ENCODE measurements around the gene EIF4E. TPM values are rescaled to one million over a fixed set of nuclear protein-coding genes. Genes with fewer than 3 reads are reported as not detected.
"Not testable (repeated sequence)": the region's sequence is repeated elsewhere in the genome, so short reads cannot be mapped to it uniquely, and the experiment has no call there.

Gene EIF4E
- total RNA-seq, 4 donors from 2014 or later, result 68.3 to 112 (median 97.5) TPM

DNA sequence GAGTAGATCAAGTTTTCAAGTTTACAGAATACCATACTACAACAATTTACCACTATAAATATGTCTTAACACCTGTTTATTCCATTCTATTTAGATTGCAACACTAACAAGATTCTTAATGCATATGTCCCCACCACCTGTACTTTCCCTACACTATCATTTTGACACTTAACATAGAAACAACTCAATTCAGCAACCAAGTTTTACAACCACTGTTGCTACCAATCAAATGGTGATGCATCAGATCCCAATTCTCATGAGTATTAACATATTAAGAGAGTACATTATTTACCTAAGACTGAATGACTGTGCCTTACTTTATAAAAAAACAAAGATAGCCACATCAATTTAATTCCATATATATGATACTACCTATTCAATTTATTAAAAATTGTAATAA lies 49.4 kb downstream of the EIF4E start:
- Histone ChIP-seq H3K4me1 (no peaks in the 10 kb centered on the region), H3K27me3 (no peaks in the 10 kb centered on the region), H3K9me3 (no peaks in the 10 kb centered on the region), H3K36me3 (peaks cover 0 to 48% of the 10 kb centered on the region in 2 donors), H3K27ac (no peak overlapping the region), H3K4me3 (no peak overlapping the region)
- TF ChIP-seq, protein P1, sequence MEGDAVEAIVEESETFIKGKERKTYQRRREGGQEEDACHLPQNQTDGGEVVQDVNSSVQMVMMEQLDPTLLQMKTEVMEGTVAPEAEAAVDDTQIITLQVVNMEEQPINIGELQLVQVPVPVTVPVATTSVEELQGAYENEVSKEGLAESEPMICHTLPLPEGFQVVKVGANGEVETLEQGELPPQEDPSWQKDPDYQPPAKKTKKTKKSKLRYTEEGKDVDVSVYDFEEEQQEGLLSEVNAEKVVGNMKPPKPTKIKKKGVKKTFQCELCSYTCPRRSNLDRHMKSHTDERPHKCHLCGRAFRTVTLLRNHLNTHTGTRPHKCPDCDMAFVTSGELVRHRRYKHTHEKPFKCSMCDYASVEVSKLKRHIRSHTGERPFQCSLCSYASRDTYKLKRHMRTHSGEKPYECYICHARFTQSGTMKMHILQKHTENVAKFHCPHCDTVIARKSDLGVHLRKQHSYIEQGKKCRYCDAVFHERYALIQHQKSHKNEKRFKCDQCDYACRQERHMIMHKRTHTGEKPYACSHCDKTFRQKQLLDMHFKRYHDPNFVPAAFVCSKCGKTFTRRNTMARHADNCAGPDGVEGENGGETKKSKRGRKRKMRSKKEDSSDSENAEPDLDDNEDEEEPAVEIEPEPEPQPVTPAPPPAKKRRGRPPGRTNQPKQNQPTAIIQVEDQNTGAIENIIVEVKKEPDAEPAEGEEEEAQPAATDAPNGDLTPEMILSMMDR (IDR thresholded peaks at IDR 0.05), result no peak
- TF ChIP-seq POLR2A (IDR thresholded peaks at IDR 0.05), result no peak
- TF ChIP-seq POLR2AphosphoS5 (IDR thresholded peaks at IDR 0.05), result no peak
- no peak for TF ChIP-seq EP300 (IDR thresholded peaks at IDR 0.05)
- ATAC-seq, result no peak

DNA sequence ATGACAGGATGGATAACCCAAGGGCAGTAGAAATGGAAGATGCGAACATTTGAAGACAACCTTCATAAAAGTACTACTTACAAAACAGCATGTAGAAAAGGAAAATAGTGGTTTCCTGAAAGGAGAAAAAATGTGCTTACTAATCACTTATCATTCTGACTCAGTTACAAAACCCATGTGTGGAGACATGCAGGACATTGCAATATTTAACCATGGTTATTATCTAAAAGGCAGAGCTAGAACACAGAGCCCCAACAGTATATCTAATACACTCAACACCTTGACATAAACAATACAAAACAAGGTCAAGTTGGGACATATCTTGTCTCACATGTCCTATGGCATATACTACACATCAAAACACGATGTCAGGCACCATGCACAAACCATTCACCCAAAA lies 55.9 kb downstream of the EIF4E start:
- Histone ChIP-seq H3K4me1 (no peaks in the 10 kb centered on the region), H3K27ac (no peak overlapping the region), H3K4me3 (no peak overlapping the region), H3K27me3 (no peaks in the 10 kb centered on the region), H3K36me3 (peaks cover 0 to 6% of the 10 kb centered on the region in 2 donors), H3K9me3 (no peaks in the 10 kb centered on the region)
- TF ChIP-seq EP300 (IDR thresholded peaks at IDR 0.05), result no peak
- TF ChIP-seq POLR2A (IDR thresholded peaks at IDR 0.05), result no peak
- no peak for TF ChIP-seq POLR2AphosphoS5 (IDR thresholded peaks at IDR 0.05)
- TF ChIP-seq, protein P1 (IDR thresholded peaks at IDR 0.05), result no peak
- 83 to 100% methylated on average over 2 of the region's 2 CpGs for WGBS, 2 donors (ENCODE audit: low coverage in 1 of 2)
- no peak for ATAC-seq

DNA sequence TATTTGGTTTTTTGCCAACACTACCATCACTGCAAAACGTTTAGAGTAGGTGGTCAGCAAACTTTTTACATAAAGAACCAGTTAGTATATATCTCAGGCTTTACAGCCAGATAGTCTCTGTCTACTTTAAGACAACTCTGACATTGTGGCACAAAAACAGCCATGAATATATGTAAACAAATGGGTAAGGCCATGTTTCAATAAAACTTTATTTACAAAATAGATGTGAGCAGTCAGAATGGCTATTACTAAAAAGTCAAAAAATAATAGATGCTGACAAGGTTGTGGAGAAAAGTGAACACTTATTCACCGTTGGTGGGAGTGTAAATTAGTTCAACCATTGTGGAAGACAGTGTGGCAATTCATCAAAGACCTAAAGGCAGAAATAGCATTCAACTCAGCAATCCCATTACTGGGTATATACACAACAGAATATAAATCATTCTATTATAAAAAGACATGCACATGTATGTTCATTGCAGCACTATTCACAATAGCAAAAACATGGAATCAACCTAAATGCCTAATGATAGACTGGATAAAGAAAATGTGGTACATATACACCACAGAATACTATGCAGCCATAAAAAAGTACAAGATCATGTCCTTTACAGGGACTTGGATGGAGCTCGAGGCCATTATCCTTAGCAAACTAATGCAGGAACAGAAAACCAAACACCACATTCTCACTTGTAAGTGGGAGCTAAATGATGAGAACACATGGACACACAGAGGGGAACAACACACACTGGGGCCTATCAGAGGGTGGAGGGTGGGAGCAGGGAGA lies 56.6 kb downstream of the EIF4E start:
- 71 to 80% methylated on average over 3 of the region's 3 CpGs for WGBS, 2 donors (ENCODE audit: low coverage in 1 of 2)
- H3K27me3 ChIP-seq, ATAC-seq, H3K36me3 ChIP-seq, H3K27ac ChIP-seq, H3K4me1 ChIP-seq, H3K4me3 ChIP-seq, H3K9me3 ChIP-seq: not testable (repeated sequence)

DNA sequence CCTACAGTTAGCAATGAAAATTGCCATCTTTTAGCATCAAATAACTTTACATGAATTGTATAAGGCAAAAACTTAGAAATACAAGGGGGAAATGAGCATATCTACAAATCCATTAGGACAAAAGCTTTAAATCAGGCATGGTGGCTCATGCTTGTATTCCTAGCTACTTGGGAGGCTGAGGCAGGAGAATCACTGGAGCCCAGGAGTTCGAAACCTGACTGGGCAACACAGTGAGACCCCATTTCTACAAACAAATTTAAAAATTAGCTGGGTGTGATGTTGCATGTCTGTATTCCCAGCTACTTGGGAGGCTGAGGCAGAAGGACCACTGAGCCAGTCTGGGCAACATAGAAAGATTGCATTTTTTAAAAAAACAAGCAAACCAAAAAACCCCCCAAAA lies 61.3 kb downstream of the EIF4E start:
- Histone ChIP-seq H3K36me3 (no peaks in the 10 kb centered on the region), H3K4me3 (no peak overlapping the region), H3K27me3 (no peaks in the 10 kb centered on the region), H3K27ac (no peak overlapping the region), H3K4me1 (no peaks in the 10 kb centered on the region), H3K9me3 (no peaks in the 10 kb centered on the region)
- 100% methylated on average over 1 of the region's 1 CpG; no CpG with 5 or more reads in 1 of the 2 donors for WGBS, 2 donors (ENCODE audit: low coverage in 1 of 2)
- TF ChIP-seq POLR2AphosphoS5 (IDR thresholded peaks at IDR 0.05), result no peak
- no peak for TF ChIP-seq POLR2A (IDR thresholded peaks at IDR 0.05)
- TF ChIP-seq, protein P1 (IDR thresholded peaks at IDR 0.05), result no peak
- TF ChIP-seq EP300 (IDR thresholded peaks at IDR 0.05), result no peak
- ATAC-seq, result no peak

DNA sequence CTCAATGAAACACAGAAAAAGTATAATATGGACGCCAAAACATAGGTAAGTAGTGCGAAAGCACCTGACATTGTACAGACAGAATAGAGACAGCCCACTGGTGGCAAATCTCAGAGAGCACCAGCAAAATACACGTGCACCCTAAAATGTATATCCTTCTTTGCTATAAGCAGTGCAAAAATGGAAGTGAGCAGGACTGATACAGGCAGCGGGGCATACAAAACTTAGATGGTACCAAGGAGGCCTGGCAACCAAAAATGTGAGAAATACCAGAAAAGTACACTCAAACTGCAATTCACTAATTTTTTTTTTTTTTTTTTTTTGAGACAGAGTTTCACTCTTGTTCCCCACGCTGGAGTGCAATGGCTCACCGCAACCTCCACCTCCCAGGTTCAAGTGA lies 63.9 kb downstream of the EIF4E start:
- no peak for ATAC-seq
- H3K9me3 ChIP-seq, result no peaks in the 10 kb centered on the region
- H3K4me3 ChIP-seq, result no peak overlapping the region
- 88 to 89% methylated on average over 4 to 6 of the region's 6 CpGs for WGBS, 2 donors (ENCODE audit: low coverage in 1 of 2)
- H3K27ac ChIP-seq, result no peak overlapping the region
- H3K27me3 ChIP-seq, result no peaks in the 10 kb centered on the region
- H3K4me1 ChIP-seq, result no peaks in the 10 kb centered on the region
- TF ChIP-seq EP300 (IDR thresholded peaks at IDR 0.05) (no peak), POLR2AphosphoS5 (IDR thresholded peaks at IDR 0.05) (no peak), POLR2A (IDR thresholded peaks at IDR 0.05) (no peak)
- TF ChIP-seq, protein P1 (IDR thresholded peaks at IDR 0.05), result no peak
- H3K36me3 ChIP-seq, result no peaks in the 10 kb centered on the region

Measured in gastroesophageal sphincter (tissue), 4 donors.